H1 (cell line): ENCODE results near the gene TMEM92. TPM values are rescaled to one million over a fixed set of nuclear protein-coding genes. Genes with fewer than 3 reads are reported as not detected.

Source experiments
- CTCF ChIA-PET: fragments of 300-600 bp; sonication (Branson Sonifier 250); formaldehyde crosslinking; loops from one replicate; lab custom pipeline; 2021; ENCODE audit not compliant: partially characterized antibody; lab: Charles Lee
- POLR2A ChIA-PET: fragments of 300-600 bp; sonication (Branson Sonifier 250); formaldehyde crosslinking; loops from one replicate; lab custom pipeline; 2021; ENCODE audit warnings: inconsistent platforms; ENCODE audit not compliant: partially characterized antibody; lab: Charles Lee
- DNase-seq, 2 experiments: peaks; one replicate each; pipeline versions ENCODE4 v3.0.0 to v3.0.0-alpha.2; 2010 to 2022; ENCODE audit warnings: low spot score in 2 of 2, low read depth in 1 of 2, mixed read lengths in 1 of 2
- FAIRE-seq: peaks from 2 replicates; lab custom pipeline; 2011; peaks lifted over from hg19 to GRCh38; lab: Jason Lieb, UNC
- H2AFZ ChIP-seq: 2 replicates; pipeline ENCODE4 v1.8.1; 2012; ENCODE audit warnings: low read length, inconsistent platforms
- H2AK5ac ChIP-seq: 2 replicates; pipeline ENCODE4 v1.6.1; 2013; ENCODE audit warnings: low read depth, low read length
- H2BK120ac ChIP-seq: replicated peaks from 2 replicates; pipeline ENCODE3; 2013; ENCODE audit warnings: low read depth, low read length, inconsistent platforms
- H2BK12ac ChIP-seq: 2 replicates; pipeline ENCODE4 v1.6.1; 2013; ENCODE audit warnings: low read depth, low read length
- H2BK15ac ChIP-seq: 2 replicates; pipeline ENCODE4 v1.6.1; 2013; ENCODE audit warnings: low read length
- H2BK20ac ChIP-seq: 2 replicates; pipeline ENCODE4 v1.6.1; 2013; ENCODE audit warnings: low read length
- H2BK5ac ChIP-seq: 2 replicates; pipeline ENCODE4 v1.6.1; 2013; ENCODE audit warnings: low read depth, low read length
- H3K14ac ChIP-seq: 2 replicates; pipeline ENCODE4 v1.6.1; 2013; ENCODE audit warnings: inconsistent platforms; ENCODE audit not compliant: insufficient read length
- H3K18ac ChIP-seq: 2 replicates; pipeline ENCODE4 v1.6.1; 2013; ENCODE audit warnings: low read length; ENCODE audit errors: extremely low read depth
- H3K23ac ChIP-seq: 2 replicates; pipeline ENCODE4 v1.6.1; 2013; ENCODE audit warnings: inconsistent platforms; ENCODE audit not compliant: insufficient read length
- H3K23me2 ChIP-seq: 2 replicates; pipeline ENCODE4 v1.6.1; 2013; ENCODE audit warnings: low read depth, low read length
- H3K27ac ChIP-seq: 2 replicates; pipeline ENCODE4 v1.6.1; 2011; ENCODE audit warnings: low read depth, low read length, inconsistent platforms
- H3K27me3 ChIP-seq, 4 experiments: replicated peaks in 1 of 4; 1 replicate in 1 of 4; 2 replicates in 3 of 4; pipeline versions ENCODE4 v1.6.1 to v1.8.1; 2011 to 2013; ENCODE audit warnings: low read length in 3 of 4, mild to moderate bottlenecking in 3 of 4, inconsistent platforms in 2 of 4, mixed read lengths in 2 of 4, moderate library complexity in 1 of 4; ENCODE audit not compliant: control insufficient read depth in 3 of 4, insufficient read depth in 3 of 4; ENCODE audit errors: extremely low read depth in 1 of 4
- H3K36me3 ChIP-seq, 4 experiments: 2 replicates each; pipeline versions ENCODE4 v1.6.1 to v1.8.1; 2011 to 2013; ENCODE audit warnings: mild to moderate bottlenecking in 4 of 4, low read length in 3 of 4, moderate library complexity in 2 of 4, control low read depth in 1 of 4, inconsistent platforms in 1 of 4; ENCODE audit not compliant: insufficient read depth in 4 of 4, control insufficient read depth in 2 of 4
- H3K4ac ChIP-seq: replicated peaks from 2 replicates; pipeline ENCODE3; 2013; ENCODE audit warnings: low read length, low read depth, mixed read lengths, inconsistent platforms; ENCODE audit not compliant: insufficient read length
- H3K4me1 ChIP-seq, 4 experiments: replicated peaks in 1 of 4; 1 replicate in 1 of 4; 2 replicates in 3 of 4; pipeline versions ENCODE4 v1.6.1 to v1.8.1; 2011 to 2013; ENCODE audit warnings: low read length in 3 of 4, inconsistent platforms in 2 of 4, mixed read lengths in 1 of 4; ENCODE audit not compliant: insufficient read depth in 4 of 4, control insufficient read depth in 3 of 4
- H3K4me2 ChIP-seq, 2 experiments: 2 replicates each; pipeline versions ENCODE4 v1.6.1 to v1.8.1; 2011 to 2013; ENCODE audit warnings: low read depth in 2 of 2, low read length in 2 of 2, control low read depth in 1 of 2, inconsistent platforms in 1 of 2, mild to moderate bottlenecking in 1 of 2; ENCODE audit not compliant: insufficient read depth in 1 of 2
- H3K4me3 ChIP-seq, 4 experiments: fragments of 200-600, 300-600 bp in 1 of 4; sonication (generic), shearing (Covaris generic), sonication (Bioruptor Twin) in 1 of 4; 2 replicates each; pipeline versions ENCODE4 v1.5.1 to v1.8.1; 2011 to 2016; ENCODE audit warnings: low read length in 4 of 4, low read depth in 3 of 4, control low read depth in 2 of 4, inconsistent platforms in 2 of 4, mild to moderate bottlenecking in 2 of 4, mixed read lengths in 1 of 4, moderate library complexity in 1 of 4; ENCODE audit not compliant: insufficient read depth in 2 of 4; ENCODE audit errors: extremely low read depth in 1 of 4
- H3K56ac ChIP-seq: replicated peaks from 2 replicates; pipeline ENCODE3; 2013; ENCODE audit warnings: low read depth, mild to moderate bottlenecking, mixed read lengths, low read length, inconsistent platforms; ENCODE audit not compliant: insufficient read length
- H3K79me1 ChIP-seq: 2 replicates; pipeline ENCODE4 v1.6.1; 2013; ENCODE audit warnings: low read depth, low read length, control low read depth
- H3K79me2 ChIP-seq, 2 experiments: 2 replicates each; pipeline versions ENCODE4 v1.6.1 to v1.8.1; 2012 to 2013; ENCODE audit warnings: low read length in 2 of 2, mild to moderate bottlenecking in 2 of 2, inconsistent platforms in 1 of 2; ENCODE audit not compliant: insufficient read depth in 2 of 2, control insufficient read depth in 1 of 2
- H3K9ac ChIP-seq, 4 experiments: replicated peaks in 1 of 4; 1 replicate in 1 of 4; 2 replicates in 3 of 4; pipeline versions ENCODE4 v1.6.1 to v1.8.1; 2011 to 2013; ENCODE audit warnings: low read depth in 3 of 4, low read length in 3 of 4, control low read depth in 2 of 4, mild to moderate bottlenecking in 2 of 4, moderate library complexity in 2 of 4, inconsistent platforms in 1 of 4; ENCODE audit errors: extremely low read depth in 1 of 4
- H3K9me3 ChIP-seq, 2 experiments: 2 replicates each; pipeline versions ENCODE4 v1.6.1 to v1.8.1; 2012 to 2013; ENCODE audit warnings: mild to moderate bottlenecking in 2 of 2, moderate library complexity in 2 of 2, control low read depth in 1 of 2, inconsistent platforms in 1 of 2, low read depth in 1 of 2, low read length in 1 of 2, mixed read lengths in 1 of 2; ENCODE audit not compliant: insufficient read depth in 2 of 2
- H4K20me1 ChIP-seq, 2 experiments: replicated peaks in 1 of 2; 2 replicates each; pipeline versions ENCODE3 to v1.8.1; 2011 to 2013; ENCODE audit warnings: inconsistent platforms in 2 of 2, low read length in 2 of 2, mild to moderate bottlenecking in 1 of 2; ENCODE audit not compliant: insufficient read depth in 2 of 2, control insufficient read depth in 1 of 2
- H4K5ac ChIP-seq: 2 replicates; pipeline ENCODE4 v1.6.1; 2013; ENCODE audit warnings: low read length, low read depth, mixed read lengths, inconsistent platforms; ENCODE audit not compliant: insufficient read length
- H4K8ac ChIP-seq: 2 replicates; pipeline ENCODE4 v1.8.0; 2013; ENCODE audit warnings: mild to moderate bottlenecking, moderate library complexity, low read length, inconsistent platforms; ENCODE audit not compliant: insufficient read depth; ENCODE audit errors: extremely low read depth
- H4K91ac ChIP-seq: replicated peaks from 2 replicates; pipeline ENCODE3; 2013; ENCODE audit warnings: low read length, mixed read lengths, inconsistent platforms; ENCODE audit not compliant: insufficient read length
- BCL11A ChIP-seq, 2 experiments: IDR thresholded peaks; one replicate each; pipeline ENCODE4 v1.6.1; 2011; ENCODE audit warnings: low read depth in 2 of 2, low read length in 2 of 2, mild to moderate bottlenecking in 2 of 2
- CEBPB ChIP-seq: IDR thresholded peaks from 2 replicates; pipeline ENCODE4 v1.6.1; 2012; ENCODE audit warnings: low read depth, low read length
- CHD2 ChIP-seq: IDR thresholded peaks from 2 replicates; pipeline ENCODE4 v1.6.1; 2012; ENCODE audit warnings: low read length, improper control_type of control experiment
- EZH2 ChIP-seq: fragments of 200-600 bp; sonication (generic); IDR thresholded peaks from 2 replicates; pipeline ENCODE4 v1.7.1; 2012; ENCODE audit warnings: low read depth, mild to moderate bottlenecking, moderate library complexity, low read length, inconsistent platforms; ENCODE audit not compliant: severe bottlenecking
- GABPA ChIP-seq: IDR thresholded peaks from 2 replicates; pipeline ENCODE4 v1.6.1; 2011; ENCODE audit warnings: mild to moderate bottlenecking, low read length, moderate library complexity, borderline replicate concordance; ENCODE audit not compliant: insufficient read depth
- GTF2F1 ChIP-seq: IDR thresholded peaks from 2 replicates; pipeline ENCODE4 v1.6.1; 2012; ENCODE audit warnings: low read depth, low read length, improper control_type of control experiment, borderline replicate concordance
- JUND ChIP-seq: IDR thresholded peaks from 2 replicates; pipeline ENCODE4 v1.6.1; 2011; ENCODE audit warnings: mild to moderate bottlenecking, improper control_type of control experiment, low read length
- KDM1A ChIP-seq: fragments of 200-600, 300-600 bp; sonication (generic); IDR thresholded peaks from 2 replicates; pipeline ENCODE4 v1.7.1; 2016; ENCODE audit warnings: mild to moderate bottlenecking, low read length, borderline replicate concordance
- KDM4A ChIP-seq: IDR thresholded peaks from one replicate; pipeline ENCODE4 v1.7.1; 2012; ENCODE audit warnings: low read depth, mild to moderate bottlenecking, moderate library complexity, low read length, inconsistent platforms; ENCODE audit not compliant: severe bottlenecking
- MAFK ChIP-seq: IDR thresholded peaks from 2 replicates; pipeline ENCODE4 v1.6.1; 2012; ENCODE audit warnings: low read depth, mild to moderate bottlenecking, improper control_type of control experiment, low read length
- PHF8 ChIP-seq: fragments of 200-600 bp; sonication (generic); conservative IDR thresholded peaks from 2 replicates; pipeline ENCODE4 v1.7.1; 2012; ENCODE audit warnings: low read depth, mild to moderate bottlenecking, inconsistent platforms, low read length, moderate library complexity
- POLR2A ChIP-seq, 2 experiments: IDR thresholded peaks; 1 replicate in 1 of 2; 2 replicates in 1 of 2; pipeline ENCODE4 v1.6.1; 2011; ENCODE audit warnings: low read depth in 2 of 2, low read length in 2 of 2, mild to moderate bottlenecking in 2 of 2; ENCODE audit errors: control extremely low read depth in 1 of 2
- SP2 ChIP-seq: IDR thresholded peaks from 2 replicates; pipeline ENCODE4 v1.6.1; 2012; ENCODE audit warnings: mild to moderate bottlenecking, low read length, inconsistent platforms
- TCF12 ChIP-seq: IDR thresholded peaks from 2 replicates; pipeline ENCODE4 v1.6.1; 2011; ENCODE audit warnings: low read depth, mild to moderate bottlenecking, low read length
- WGBS, 2 experiments: shearing (Covaris generic) in 1 of 2; methylation state at CpG; one replicate each; pipeline versions ENCODE4 v1.1.6 to v1.1.7; 2013 to 2015; ENCODE audit warnings: low lambda C conversion rate in 2 of 2, mixed read lengths in 2 of 2, inconsistent platforms in 1 of 2, low coverage in 1 of 2, missing lambda C conversion rate in 1 of 2; ENCODE audit not compliant: insufficient replicate concordance in 2 of 2, insufficient coverage in 1 of 2, insufficient read length in 1 of 2; ENCODE audit errors: extremely low coverage in 1 of 2, missing lambda C conversion rate in 1 of 2; 5-methylcytosine and 5-hydroxymethylcytosine counted together
- polyA plus RNA-seq, 7 experiments: library from polyadenylated mRNA; depleted of rRNA in 3 of 7; stranded (reverse) in 5 of 7; unstranded in 2 of 7; fragments of >200 nt in 5 of 7; fragments of 200-250 nt in 2 of 7; gene quantifications; 1 replicate in 5 of 7; 2 replicates in 1 of 7; 4 replicates in 1 of 7; pipeline versions ENCODE4 v1.2.1 to v1.2.3, GENCODE V29; 2011 to 2013; ENCODE audit warnings: missing spikeins in 2 of 7, mixed read lengths in 2 of 7
- total RNA-seq: library from RNA; stranded (reverse); fragmentation: NEBNext Ultra II Directional; extraction: Animal tissue kit (Norgen Biotek cat#: 25700); gene quantifications from 2 replicates; pipeline ENCODE4 v1.2.1, GENCODE V29; 2021

Gene TMEM92
- total and polyA plus RNA-seq, 2 of the 8 experiments (the other 6 are each of a cell fraction or from before 2014, with no cell fraction given) = 11.9 to 24.8 TPM

GRCh38 chr17:50273654-50274040, 619 bp upstream of the TMEM92 start:
- POLR2A ChIA-PET = interaction anchor here (0.7 to 3.2 kb wide), 6 partner anchors 9 to 96 kb away, joined by 3 to 22 read pairs (median 5); partner anchors contain the start of gene COL1A1
- FAIRE-seq (no peak), DNase-seq (no peak)
- Histone ChIP-seq H2BK12ac (no peak overlapping the region; the same call in 1 of the 2 replicates), H2AFZ (0 out of 2 replicates have a peak overlapping the region, but pooled peaks have one; percentile 18), H3K14ac (no peak overlapping the region), H3K18ac (no peak overlapping the region), H3K79me1 (peaks cover 2% of the 10 kb centered on the region; the same call in 1 of the 2 replicates), H3K4me1 (peaks cover 2 to 32% (median 22%) of the 10 kb centered on the region in 4 experiments), H2BK15ac (no peak overlapping the region), H4K5ac (no peak overlapping the region), H3K4ac (no peak overlapping the region), H3K23ac (no peak overlapping the region), H2BK5ac (no peak overlapping the region), H4K8ac (0 out of 2 replicates have a peak overlapping the region, but pooled peaks have one; percentile 58), H4K91ac (no peak overlapping the region), H3K4me3 (peak overlapping the region; percentile 11 to 55 (median 26); a peak in 7 of 8 replicates), H3K9me3 (no peaks in the 10 kb centered on the region), H2AK5ac (no peak overlapping the region; the same call in 1 of the 2 replicates), H3K27me3 (peaks cover 0 to 12% (median 5%) of the 10 kb centered on the region in 4 experiments; a peak in 3 of 7 replicates), H3K23me2 (peaks cover 4% of the 10 kb centered on the region; the same call in 1 of the 2 replicates), H2BK20ac (no peak overlapping the region), H3K79me2 (no peaks in the 10 kb centered on the region; a peak in 1 of 4 replicates), H3K56ac (no peak overlapping the region), H2BK120ac (no peak overlapping the region), H3K27ac (no peak overlapping the region), H3K4me2 (peak overlapping the region; percentile 78 to 91), H3K9ac (no peak overlapping the region), H3K36me3 (no peaks in the 10 kb centered on the region), H4K20me1 (no peaks in the 10 kb centered on the region)
- CTCF ChIA-PET = interaction anchor here (0.8 to 41.5 kb wide), 14 partner anchors 9 to 128 kb away, joined by 3 to 1349 read pairs (median 6); partner anchors contain the start of gene COL1A1
- WGBS, 2 experiments = 73% methylated on average over 8 of the region's 8 CpGs; no CpG with 5 or more reads in 1 of the 2 experiments
- TF ChIP-seq BCL11A (IDR thresholded peaks at IDR 0.05; ENCODE audit: low read depth in 2 of 2, low read length in 2 of 2) (no peak), GABPA (no peak), GTF2F1 (no peak), CEBPB (no peak), TCF12 (no peak), EZH2 (no peak), POLR2A (IDR thresholded peaks at IDR 0.05; ENCODE audit: control extremely low read depth in 1 of 2, low read depth in 2 of 2, low read length in 2 of 2) (no peak), KDM1A (no peak), CHD2 (no peak), MAFK (no peak), JUND (no peak), KDM4A (no peak), PHF8 (no peak), SP2 (no peak)
